Stimulated activated CD4-positive, alpha-beta T cell treated with anti-CD3 and anti-CD28 coated beads, Interleukin-4, amount 100 ng/mL, for 24 hours (primary cell): ENCODE data around the gene TEKTIP1.

Experiments used
- DNase-seq: peaks from one replicate; pipeline ENCODE4 v3.0.0-alpha.2; 2020

The TEKTIP1 gene

DNA sequence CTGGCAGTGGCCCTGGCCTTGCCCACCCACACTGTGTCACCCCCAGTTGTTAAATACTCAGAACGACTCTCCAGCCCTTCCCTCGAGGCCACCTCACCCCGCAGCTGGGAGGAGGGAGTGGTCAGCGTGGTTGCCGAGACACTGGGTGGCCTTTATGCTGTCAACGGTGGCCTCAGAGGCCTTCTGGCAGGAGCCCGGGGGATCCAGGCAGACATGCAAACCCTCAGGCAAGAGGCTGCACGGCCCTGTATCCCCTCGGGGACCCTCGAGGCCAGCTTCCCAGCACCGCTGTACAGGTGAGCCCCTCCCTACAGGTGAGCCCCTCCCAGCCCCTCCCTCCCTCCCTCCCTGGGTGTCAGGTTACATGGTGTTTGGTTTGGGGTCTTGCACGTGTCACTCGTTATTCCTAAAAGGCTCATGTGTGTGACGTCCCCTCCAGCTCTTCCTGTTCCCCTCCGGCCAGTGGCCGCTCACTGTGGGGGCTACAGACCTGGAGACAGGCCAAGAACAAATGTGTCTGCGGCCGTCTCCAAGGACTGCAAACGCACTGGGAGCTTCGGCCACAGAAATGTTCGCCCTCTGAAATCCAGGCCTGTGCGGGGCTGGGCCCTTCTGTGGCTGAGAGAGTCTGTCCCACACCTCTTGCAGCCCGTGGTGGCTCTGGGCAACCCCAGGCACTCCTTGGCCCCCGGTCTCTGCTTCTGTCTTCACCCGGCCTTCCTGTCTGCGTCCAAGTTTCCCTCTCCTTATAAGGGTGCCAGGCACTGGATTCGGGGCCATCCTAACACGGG is at the start of gene TEKTIP1:
Gene TEKTIP1, plus strand, starts transcription at position 210 of the 791 bp plus-strand sequence. Its CDS starts 4 bp downstream, at position 214.
- no peak for DNase-seq

GRCh38 chr19:3491396-3492119 is 47.4 kb upstream of the TEKTIP1 start:
- no peak for DNase-seq

DNA sequence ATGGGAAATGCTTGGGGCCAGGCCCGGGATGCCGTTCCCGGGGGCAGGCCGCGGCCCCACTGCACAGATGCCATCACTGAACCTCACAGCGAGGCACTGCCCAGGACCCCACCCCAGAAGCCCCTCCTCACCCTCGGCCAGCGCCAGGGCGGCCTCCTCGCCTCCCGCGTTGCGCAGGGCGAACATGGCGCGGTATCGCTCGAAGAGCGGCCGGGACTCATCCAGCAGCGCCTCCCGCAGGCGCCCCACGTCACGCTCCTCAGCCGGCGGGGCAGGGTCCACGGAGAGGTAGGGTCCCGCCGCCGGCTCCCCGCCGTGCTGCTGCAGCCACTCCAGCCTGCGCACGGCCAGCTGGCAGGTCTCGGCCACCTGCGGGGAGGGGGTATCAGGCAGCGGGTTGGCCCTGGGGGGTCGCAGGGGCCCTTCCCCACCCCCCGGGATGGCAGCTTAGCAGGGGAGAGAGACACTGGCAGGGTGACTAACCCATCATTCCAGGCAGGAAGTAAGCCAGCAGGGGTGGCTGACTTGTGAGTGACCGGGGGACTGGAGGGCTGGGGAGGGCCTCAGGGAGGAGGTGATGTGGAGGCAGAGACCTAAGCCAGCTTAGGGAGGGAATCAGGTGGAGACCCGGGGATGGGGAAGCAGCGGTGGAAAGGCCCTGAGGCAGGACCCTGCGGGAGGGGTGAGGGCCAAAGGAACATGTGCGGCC is 46.7 kb upstream of the TEKTIP1 start:
- DNase-seq = no peak

GRCh38 chr19:3492919-3493318 is 46.1 kb upstream of the TEKTIP1 start:
- no peak for DNase-seq

DNA sequence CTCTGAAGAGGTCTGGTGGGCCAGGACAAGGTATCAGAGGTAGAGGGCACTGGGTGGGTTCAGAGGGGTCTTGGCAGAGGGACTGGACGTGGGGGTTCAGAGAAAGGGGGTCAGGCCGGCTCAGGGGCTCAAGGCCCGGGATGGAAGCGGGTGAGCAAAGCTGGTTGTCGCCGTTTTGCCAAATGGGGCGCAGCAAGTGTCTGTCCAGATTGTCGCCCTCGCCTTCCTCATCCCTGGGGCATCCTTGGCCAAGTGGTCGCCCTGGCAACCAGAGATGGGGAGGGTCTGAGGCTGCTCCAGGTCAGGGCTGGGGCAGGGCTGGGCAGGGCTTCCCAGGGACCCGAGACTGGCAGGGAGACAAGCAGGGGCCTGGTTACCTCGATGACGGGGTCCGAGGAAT is 45.3 kb upstream of the TEKTIP1 start:
- DNase-seq = no peak

GRCh38 chr19:3494051-3494450 is 44.9 kb upstream of the TEKTIP1 start:
- peak; percentile 43 for DNase-seq

- DNase-seq = peak; percentile 75
Observed at GRCh38 chr19:3494559-3494958, 44.4 kb upstream of the TEKTIP1 start.

- no peak for DNase-seq
Observed at GRCh38 chr19:3496392-3497273, 42.3 kb upstream of the TEKTIP1 start.

DNA sequence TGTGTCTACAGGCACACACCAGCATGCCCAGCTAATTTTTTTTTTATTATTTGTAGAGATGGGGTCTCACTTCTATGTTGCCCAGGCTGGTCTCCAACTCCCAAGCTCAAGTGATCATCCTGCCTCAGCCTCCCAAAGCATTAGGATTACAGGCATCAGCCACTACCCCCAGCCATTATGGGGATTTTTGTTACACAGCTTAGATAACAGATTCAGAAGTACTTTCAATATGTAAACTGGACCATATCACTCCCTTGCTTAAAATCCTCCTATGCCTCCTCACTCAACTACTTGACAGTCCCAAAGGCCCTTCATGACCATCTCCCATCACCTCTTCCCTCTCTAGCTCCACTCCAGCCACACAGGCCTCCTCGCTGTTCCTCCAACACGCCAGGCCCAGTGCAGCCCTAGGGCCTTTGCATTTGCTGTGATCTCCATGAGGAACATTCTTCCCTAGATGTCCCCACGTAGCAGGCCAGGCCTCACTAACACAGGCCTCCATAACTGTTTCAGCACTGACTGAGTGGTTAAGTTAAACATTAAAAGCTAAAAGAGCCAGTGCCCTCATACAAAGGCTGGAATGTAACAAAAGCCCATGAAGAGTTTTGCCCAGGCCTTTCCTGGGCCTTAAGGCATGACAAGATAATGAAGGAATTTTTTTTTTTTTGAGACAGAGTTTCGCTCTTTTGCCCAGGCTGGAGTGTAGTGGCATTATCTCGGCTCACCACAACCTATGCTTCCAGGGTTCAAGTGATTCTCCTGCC is 41.0 kb upstream of the TEKTIP1 start:
- DNase-seq = no peak

GRCh38 chr19:3499738-3500428 is 39.1 kb upstream of the TEKTIP1 start:
- no peak for DNase-seq

DNA sequence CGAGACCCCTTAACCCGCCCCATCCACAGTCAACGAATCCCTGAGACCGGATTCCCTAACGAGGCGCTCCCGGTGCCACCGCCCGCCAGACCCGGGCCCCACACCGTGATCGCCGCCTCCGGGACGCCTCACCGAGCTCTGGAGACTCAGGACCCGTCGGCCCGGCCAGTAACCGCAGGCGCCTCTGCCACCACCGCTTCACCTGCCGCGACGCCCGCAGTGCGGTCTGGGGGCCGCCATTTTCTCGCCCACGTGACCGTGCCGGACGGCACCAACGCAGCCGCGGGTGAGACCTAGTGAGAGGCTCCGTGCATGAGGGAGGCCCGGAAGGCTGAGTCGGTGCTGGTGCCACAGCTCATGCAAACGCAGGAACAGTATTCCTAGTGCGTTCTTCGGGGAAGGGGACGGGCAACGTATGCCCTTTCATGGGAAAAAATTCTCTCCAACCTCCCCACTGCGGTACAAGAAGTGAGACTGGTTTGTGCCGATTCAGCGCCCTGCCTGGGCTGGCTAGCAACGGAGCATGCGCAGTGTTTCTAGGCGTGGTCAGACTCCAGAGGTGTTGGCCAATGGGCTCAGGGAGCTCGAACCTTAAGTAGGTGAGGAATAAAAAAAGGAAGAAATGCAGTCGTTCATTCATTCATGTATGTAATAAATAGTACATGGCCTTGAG is 38.4 kb upstream of the TEKTIP1 start, which contains the start of gene DOHH:
Gene DOHH, minus strand, starts transcription at position 246 of the 673 bp plus-strand sequence. CDS start 3,860 bp downstream, outside the sequence.
- peak; percentile 98 for DNase-seq

- DNase-seq = no peak
Observed at GRCh38 chr19:3501780-3502179, 37.2 kb upstream of the TEKTIP1 start.

- no peak for DNase-seq
Observed at GRCh38 chr19:3503036-3503572, 35.9 kb upstream of the TEKTIP1 start.

- DNase-seq = no peak
Observed at GRCh38 chr19:3504735-3505134, 34.2 kb upstream of the TEKTIP1 start.

DNA sequence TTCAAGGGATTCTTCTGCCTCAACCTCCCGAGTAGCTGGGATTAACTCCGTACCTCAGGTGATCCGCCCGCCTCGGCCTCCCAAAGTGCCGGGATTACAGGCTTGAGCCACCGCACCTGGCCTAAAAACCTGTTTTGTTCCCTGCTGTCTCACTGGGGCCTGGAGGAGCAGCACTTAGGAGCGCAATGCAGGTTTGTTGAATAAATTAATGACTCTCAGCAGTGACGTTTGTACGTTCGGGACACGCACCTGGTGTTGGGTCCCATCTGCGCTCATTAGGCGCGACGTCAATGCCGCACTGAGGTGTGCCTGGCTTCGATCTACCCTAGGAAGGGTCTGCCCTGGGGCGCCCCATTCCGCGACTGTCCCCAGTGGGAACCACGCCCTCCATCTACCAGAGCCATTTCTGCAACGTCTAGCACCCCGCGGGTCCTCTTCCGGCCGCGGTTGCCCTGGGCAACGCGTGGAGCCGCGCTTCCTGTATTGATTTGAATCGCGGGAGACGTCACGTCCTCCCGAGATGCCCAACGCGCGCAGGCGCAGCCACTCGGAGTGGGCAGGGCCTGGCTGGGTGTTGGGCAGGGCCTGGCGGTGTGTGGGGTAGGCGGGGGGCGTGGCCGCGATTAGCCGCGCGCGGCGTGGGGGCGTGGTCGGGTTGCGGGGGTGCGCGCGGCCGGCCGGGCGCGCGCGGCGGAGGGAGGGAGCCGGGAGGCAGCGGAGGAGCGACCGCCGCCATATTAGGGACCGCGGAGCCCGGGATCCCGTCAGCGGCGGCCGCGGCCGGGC is 33.2 kb upstream of the TEKTIP1 start, which contains the start of gene FZR1:
Gene FZR1, plus strand, starts transcription at position 714 of the 786 bp plus-strand sequence. CDS start 16,679 bp downstream, outside the sequence.
- DNase-seq = peak; percentile 99

GRCh38 chr19:3506384-3507340 is 32.3 kb upstream of the TEKTIP1 start:
- peak; percentile 16 for DNase-seq

GRCh38 chr19:3507371-3508120 is 31.4 kb upstream of the TEKTIP1 start:
- DNase-seq = peak; percentile 41
